Activated CD4-positive, alpha-beta T cell treated with anti-CD3 and anti-CD28 coated beads for 36 hours (primary cell): ENCODE measurements around the gene TMEM132D. TPM values are rescaled to one million over a fixed set of nuclear protein-coding genes. Genes with fewer than 3 reads are reported as not detected.

ENCODE experiments used
- ATAC-seq: fragments of 200-7000 bp; cut with Tn5 transposase; one replicate; pipeline ENCODE4 v1.10.0; 2021; ENCODE audit warnings: mild to moderate bottlenecking, moderate library complexity
- CTCF ChIA-PET: fragments of 350-600 bp; sonication (Branson Sonifier 250); formaldehyde crosslinking; loops from one replicate; lab custom pipeline; 2021; ENCODE audit warnings: antibody characterized with exemption; lab: Charles Lee
- POLR2A ChIA-PET: fragments of 350-600 bp; sonication (Branson Sonifier 250); formaldehyde crosslinking; loops from one replicate; lab custom pipeline; 2021; ENCODE audit warnings: antibody characterized with exemption, inconsistent platforms; lab: Charles Lee
- DNase-seq: peaks from one replicate; pipeline ENCODE4 v3.0.0-alpha.2; 2020
- H3K27ac Mint-ChIP-seq: one replicate; pipeline ENCODE4 v1.8.0; 2021; ENCODE audit warnings: mixed read lengths
- H3K27me3 Mint-ChIP-seq: one replicate; pipeline ENCODE4 v1.8.0; 2021; ENCODE audit warnings: mixed read lengths
- H3K36me3 Mint-ChIP-seq: one replicate; pipeline ENCODE4 v1.8.0; 2021; ENCODE audit warnings: low read depth, mixed read lengths
- H3K4me1 Mint-ChIP-seq: one replicate; pipeline ENCODE4 v1.8.0; 2021; ENCODE audit warnings: mixed read lengths
- H3K4me3 Mint-ChIP-seq: one replicate; pipeline ENCODE4 v1.8.0; 2021; ENCODE audit warnings: mild to moderate bottlenecking, moderate library complexity, mixed read lengths
- H3K9me3 Mint-ChIP-seq: one replicate; pipeline ENCODE4 v1.8.0; 2021; ENCODE audit warnings: low read depth, mixed read lengths
- intact Hi-C, 2 experiments: fragments of 100-400 bp; cut with DNase I in 1 of 2; cut with micrococcal nuclease in 1 of 2; formaldehyde crosslinking; loops; one replicate each; pipeline versions ENCODE4 v1.14.2 to v1.15.1; 2022 to 2024; cut with DNase I, micrococcal nuclease
- total RNA-seq, 2 experiments: library from RNA; stranded (reverse); gene quantifications; one replicate each; pipeline ENCODE4 v1.2.3, GENCODE V29; 2021

TMEM132D gene
- total RNA-seq, 2 experiments from 2014 or later, result not detected

DNA sequence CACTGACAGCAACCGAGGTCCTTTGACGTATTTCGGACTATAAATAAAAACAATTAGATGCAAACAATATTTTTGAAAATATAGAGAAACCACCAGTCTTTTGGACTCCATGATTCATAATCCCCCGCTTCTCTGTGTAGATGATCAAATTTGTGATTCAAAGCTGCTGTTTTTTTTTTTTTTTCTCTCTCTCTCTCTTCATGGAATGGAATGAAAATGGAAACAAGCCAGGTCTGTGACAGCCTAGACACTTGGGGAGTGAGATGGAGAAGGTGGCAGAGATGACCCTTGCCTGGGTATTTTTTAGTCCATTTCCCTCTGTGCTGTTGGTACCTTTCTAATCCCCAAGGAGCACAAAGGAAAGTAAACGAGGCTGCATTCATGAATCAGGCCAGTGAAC, 802.0 kb downstream of the TMEM132D start:
- Mint-ChIP-seq H3K9me3 (no peaks in the 10 kb centered on the region), H3K27me3 (peaks cover 3% of the 10 kb centered on the region), H3K4me3 (no peak overlapping the region), H3K27ac (no peak overlapping the region), H3K4me1 (no peaks in the 10 kb centered on the region), H3K36me3 (no peaks in the 10 kb centered on the region)
- POLR2A ChIA-PET, result no interaction called here
- intact Hi-C loops, result no loop called here
- DNase-seq, result no peak
- CTCF ChIA-PET, result no interaction called here
- no peak for ATAC-seq

DNA sequence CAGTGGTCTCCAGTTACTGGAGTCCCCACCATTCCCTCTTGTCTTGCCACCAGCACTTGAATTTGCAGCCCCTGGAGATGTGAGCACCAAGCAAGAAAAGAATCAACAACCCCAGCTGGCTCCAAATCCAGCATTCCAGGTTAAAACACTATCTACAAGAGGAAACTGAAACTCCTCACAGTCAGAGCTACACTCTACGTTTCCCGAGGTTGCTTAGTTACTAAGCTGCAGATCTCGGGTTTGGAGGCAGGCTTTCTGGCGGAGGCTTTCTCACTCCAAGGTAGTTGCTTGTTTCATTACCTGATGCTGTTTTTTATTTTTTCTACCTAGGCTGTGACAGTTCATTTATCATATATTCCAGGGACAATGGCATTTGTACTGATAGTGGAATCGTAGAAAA, 802.4 kb downstream of the TMEM132D start:
- H3K36me3 Mint-ChIP-seq, result no peaks in the 10 kb centered on the region
- ChIA-PET CTCF (no interaction called here), POLR2A (no interaction called here)
- no peak for ATAC-seq
- H3K27ac Mint-ChIP-seq, result no peak overlapping the region
- peaks cover 3% of the 10 kb centered on the region for H3K27me3 Mint-ChIP-seq
- no peak overlapping the region for H3K4me3 Mint-ChIP-seq
- H3K4me1 Mint-ChIP-seq, result no peaks in the 10 kb centered on the region
- intact Hi-C loops, result no loop called here
- no peaks in the 10 kb centered on the region for H3K9me3 Mint-ChIP-seq
- no peak for DNase-seq

DNA sequence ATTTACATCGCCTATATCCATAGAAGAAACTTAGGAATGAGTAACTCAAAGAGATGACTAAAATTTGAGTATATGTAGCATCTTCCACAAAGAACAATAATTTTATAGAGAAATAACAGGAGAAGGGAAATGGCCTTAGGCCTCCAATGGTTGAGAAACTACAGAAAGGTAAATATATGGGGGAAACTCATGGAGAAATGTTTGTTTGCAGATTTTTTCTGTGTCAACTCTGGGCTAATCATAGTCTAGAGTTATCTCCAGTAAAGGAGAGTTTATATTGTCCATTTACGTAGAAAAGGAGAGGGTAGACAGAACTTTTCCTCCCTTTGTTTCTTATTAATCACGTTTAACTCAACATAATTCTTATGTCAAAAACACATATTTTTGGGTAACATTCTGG, 806.4 kb downstream of the TMEM132D start:
- Mint-ChIP-seq H3K27ac (no peak overlapping the region), H3K36me3 (no peaks in the 10 kb centered on the region), H3K4me1 (no peaks in the 10 kb centered on the region), H3K9me3 (peaks cover 7% of the 10 kb centered on the region), H3K27me3 (peaks cover 3% of the 10 kb centered on the region), H3K4me3 (no peak overlapping the region)
- CTCF ChIA-PET, result no interaction called here
- intact Hi-C loops, result no loop called here
- ATAC-seq (no peak), DNase-seq (no peak)
- POLR2A ChIA-PET, result no interaction called here

DNA sequence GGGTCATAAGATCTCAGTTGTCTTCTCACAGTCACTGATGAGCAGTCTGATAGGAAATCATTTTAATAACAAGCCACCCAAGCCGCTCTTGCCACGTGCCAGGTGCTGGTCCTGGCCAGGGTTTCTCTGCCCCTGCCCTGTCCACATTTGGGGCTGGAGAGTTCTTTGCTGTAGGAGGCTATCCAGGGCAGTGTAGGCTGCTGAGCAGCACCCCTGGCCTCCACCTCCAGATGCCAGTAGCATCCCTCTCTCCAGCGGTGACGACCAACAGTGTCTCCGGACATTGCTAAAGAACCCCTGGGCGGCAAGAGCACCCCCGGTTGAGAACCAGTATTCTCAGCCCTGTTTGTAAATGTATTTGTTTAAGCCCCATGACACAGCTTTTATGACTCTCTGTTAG, 806.9 kb downstream of the TMEM132D start:
- POLR2A ChIA-PET, result no interaction called here
- Mint-ChIP-seq H3K4me1 (no peaks in the 10 kb centered on the region), H3K9me3 (peaks cover 7% of the 10 kb centered on the region), H3K4me3 (no peak overlapping the region), H3K27ac (no peak overlapping the region), H3K27me3 (no peaks in the 10 kb centered on the region), H3K36me3 (no peaks in the 10 kb centered on the region)
- ATAC-seq (no peak), DNase-seq (no peak)
- CTCF ChIA-PET, result no interaction called here
- intact Hi-C loops, result no loop called here

DNA sequence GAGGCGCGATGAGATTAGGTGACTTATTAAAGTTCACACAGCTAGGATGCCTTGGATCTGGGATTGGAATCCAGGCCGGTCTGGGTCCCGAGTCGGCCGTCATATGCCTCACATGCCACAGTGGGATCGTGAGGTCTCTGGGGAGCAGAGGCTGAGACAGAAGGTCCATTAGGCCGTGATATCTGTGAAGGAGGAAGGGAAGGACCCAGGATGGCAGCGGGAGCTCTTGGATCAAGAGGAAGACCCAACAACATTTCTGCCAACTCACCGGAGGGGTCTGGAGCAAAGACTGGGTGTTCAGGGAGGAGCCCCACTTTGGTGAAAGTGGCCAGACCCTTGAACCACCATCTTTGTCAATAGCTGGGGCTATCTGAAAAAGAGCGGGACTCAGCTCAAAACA, 807.6 kb downstream of the TMEM132D start:
- Mint-ChIP-seq H3K27ac (no peak overlapping the region), H3K4me3 (no peak overlapping the region), H3K27me3 (no peaks in the 10 kb centered on the region), H3K36me3 (no peaks in the 10 kb centered on the region), H3K9me3 (peaks cover 7% of the 10 kb centered on the region), H3K4me1 (no peaks in the 10 kb centered on the region)
- ChIA-PET POLR2A (no interaction called here), CTCF (no interaction called here)
- intact Hi-C loops, result no loop called here
- DNase-seq (no peak), ATAC-seq (no peak)

DNA sequence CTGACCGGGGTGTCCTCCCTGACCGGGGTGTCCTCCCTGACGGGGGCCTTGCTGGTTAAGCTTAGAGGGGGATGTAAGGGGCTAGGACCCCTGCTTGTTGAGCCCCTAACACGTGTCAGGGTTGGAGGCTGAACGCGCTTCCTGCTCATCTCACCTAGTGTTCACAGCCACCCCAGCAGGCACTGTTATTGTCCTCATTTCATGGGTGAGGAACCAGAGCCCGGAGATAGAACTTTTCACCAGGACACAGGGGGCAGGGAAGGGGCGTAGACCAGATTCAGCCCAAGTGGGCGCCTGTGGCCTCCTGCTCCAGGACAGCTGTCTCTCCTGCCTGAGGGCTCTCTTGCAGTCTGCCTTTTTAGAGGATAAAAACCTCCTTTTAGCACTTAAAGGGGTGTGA, 814.2 kb downstream of the TMEM132D start:
- Mint-ChIP-seq H3K36me3 (no peaks in the 10 kb centered on the region), H3K9me3 (peaks cover 11% of the 10 kb centered on the region), H3K27me3 (no peaks in the 10 kb centered on the region), H3K4me3 (no peak overlapping the region), H3K4me1 (no peaks in the 10 kb centered on the region), H3K27ac (no peak overlapping the region)
- ChIA-PET CTCF (no interaction called here), POLR2A (no interaction called here)
- DNase-seq (no peak), ATAC-seq (no peak)
- intact Hi-C loops, result no loop called here

DNA sequence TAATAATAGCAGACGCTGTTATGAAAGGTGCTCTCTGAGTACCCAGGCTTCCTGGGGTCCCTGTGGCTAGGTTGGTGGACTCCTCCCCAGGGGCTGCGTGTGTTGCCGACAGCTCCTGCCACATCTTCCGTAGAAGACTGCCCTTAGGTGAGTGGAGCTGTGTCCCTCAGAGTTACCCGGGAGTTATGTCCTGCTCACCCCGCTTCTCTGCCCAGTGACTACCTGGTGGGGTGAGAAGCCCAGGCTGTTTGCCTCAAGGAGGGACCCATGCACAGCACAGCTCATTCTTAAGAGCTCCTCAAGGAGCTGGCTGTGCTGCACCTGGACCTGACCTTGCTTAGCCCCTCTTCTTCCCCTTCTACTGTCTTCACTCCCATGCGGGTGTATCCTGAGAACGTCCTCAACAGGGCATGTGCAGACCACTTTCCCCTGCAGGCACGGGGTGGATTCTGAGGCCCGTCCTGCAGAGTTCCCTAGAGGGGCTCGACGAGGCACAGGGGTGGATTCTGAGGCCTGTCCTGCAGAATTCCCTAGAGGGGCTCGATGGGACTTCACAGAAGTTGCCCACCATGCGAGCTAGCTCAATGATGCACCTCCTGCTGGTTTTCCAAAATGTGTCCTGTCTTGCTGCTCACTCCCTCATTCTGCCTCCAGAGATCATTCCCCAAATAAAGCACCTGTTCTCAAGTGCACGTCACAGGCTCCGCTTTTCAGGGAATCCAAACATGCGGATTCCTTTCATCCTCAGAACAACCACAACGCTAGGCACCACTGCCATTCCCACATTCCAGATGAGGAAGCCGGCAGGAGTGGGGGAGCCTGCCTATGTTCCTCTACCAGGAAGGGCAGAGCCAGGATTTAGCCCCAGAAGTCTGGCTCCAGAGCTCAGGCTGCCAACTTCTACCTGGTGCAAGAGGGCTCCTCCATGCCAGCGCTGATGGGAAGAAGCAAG, 818.7 kb downstream of the TMEM132D start:
- Mint-ChIP-seq H3K27ac (no peak overlapping the region), H3K9me3 (peaks cover 4% of the 10 kb centered on the region), H3K27me3 (no peaks in the 10 kb centered on the region), H3K4me3 (no peak overlapping the region), H3K36me3 (no peaks in the 10 kb centered on the region), H3K4me1 (no peaks in the 10 kb centered on the region)
- DNase-seq, result no peak
- POLR2A ChIA-PET, result no interaction called here
- intact Hi-C loops, result no loop called here
- no peak for ATAC-seq
- CTCF ChIA-PET, result no interaction called here

DNA sequence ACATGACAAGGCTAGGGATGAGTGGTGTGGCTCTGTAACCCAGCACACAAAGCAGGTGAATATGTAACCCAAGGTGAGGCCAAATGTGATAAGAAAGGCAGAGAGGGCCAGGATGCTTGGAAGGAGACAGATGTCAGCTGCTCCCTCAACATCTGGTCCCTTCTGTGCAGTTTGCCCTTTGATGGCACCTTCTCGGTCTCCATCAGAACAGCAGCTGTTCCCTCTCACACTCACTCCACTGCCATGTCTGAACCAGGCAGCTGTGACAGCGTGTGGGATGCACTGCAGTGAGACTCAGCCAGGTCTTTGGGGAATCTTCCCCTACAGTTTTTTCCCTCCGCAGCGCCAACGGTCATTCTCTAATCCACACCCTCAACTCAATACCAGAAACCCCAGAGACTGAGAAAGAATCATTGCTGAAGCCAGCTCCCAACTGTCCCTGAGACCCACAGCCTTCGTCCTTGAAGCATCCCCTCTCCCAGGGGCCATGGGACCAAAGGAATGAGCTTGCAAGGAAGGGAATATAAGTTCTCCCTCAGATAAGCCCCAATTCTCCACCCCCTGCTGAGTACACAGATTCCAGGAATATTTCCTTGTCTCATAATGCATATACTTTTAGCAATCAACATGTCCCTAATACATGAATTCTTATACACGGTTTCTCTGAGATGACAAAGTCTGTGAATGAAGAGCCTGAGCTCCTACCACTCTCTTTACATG, 820.5 kb downstream of the TMEM132D start:
- Mint-ChIP-seq H3K9me3 (no peaks in the 10 kb centered on the region), H3K27ac (no peak overlapping the region), H3K4me1 (no peaks in the 10 kb centered on the region), H3K36me3 (no peaks in the 10 kb centered on the region), H3K4me3 (no peak overlapping the region), H3K27me3 (no peaks in the 10 kb centered on the region)
- ATAC-seq, result no peak
- intact Hi-C loops, result no loop called here
- POLR2A ChIA-PET, result no interaction called here
- no peak for DNase-seq
- CTCF ChIA-PET, result interaction anchor here (0.5 to 0.7 kb wide), 2 partner anchors 256 to 439 kb away, joined by 3 read pairs; no protein-coding TSS in a partner anchor

DNA sequence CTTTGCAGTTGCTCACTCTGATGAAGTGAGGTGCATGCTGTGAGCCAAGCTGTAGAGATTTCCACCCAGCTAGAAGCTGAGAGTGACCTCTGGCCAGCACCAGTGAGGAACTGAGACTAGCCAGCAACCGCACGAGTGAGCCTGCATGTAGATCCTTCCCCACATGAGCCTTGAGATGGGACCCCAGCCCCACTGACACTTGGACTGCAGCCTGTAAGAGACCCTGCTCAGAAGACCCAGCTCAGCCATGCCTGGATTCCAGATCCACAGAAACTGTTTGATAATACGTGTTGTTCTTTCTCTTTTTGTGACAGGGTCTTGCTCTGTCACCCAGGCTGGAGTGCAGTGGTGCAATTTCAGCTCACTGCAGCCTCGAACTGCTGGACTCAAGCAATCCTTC, 821.4 kb downstream of the TMEM132D start:
- CTCF ChIA-PET, result no interaction called here

DNA sequence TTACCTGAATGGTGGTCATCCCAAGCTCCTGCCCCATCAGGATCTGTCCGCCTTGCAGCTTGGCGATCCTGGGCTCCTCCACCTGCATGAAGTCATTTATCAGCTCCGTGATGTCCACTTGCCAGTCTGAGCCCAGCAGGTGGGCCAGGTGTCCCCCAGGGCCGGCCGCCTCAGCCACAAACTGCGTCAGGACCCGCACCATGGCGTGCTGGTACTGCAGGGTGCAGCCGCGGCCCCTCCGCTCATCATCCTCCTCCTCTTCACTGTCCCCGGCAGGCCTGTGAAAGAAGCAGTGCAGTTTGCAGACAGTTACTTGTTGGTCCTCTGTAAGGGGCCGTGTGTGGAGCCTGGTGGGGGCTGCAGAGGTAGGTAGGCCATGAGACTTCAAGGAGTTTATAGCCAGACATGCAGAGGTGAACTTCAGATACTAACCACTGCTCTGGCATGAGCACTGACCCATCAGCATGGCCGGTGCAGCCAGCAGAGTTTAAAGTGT, 822.0 kb downstream of the TMEM132D start:
- Mint-ChIP-seq H3K27ac (no peak overlapping the region), H3K4me3 (no peak overlapping the region), H3K27me3 (no peaks in the 10 kb centered on the region), H3K4me1 (no peaks in the 10 kb centered on the region), H3K9me3 (no peaks in the 10 kb centered on the region), H3K36me3 (no peaks in the 10 kb centered on the region)
- POLR2A ChIA-PET, result no interaction called here
- CTCF ChIA-PET, result no interaction called here
- no peak for ATAC-seq
- DNase-seq, result no peak
- intact Hi-C loops, result no loop called here

More for the DNA sequence above, 821.4 kb downstream of the TMEM132D start:
- H3K4me3 Mint-ChIP-seq, result no peak overlapping the region
- no peaks in the 10 kb centered on the region for H3K36me3 Mint-ChIP-seq
- intact Hi-C loops, result no loop called here
- H3K9me3 Mint-ChIP-seq, result no peaks in the 10 kb centered on the region
- ATAC-seq (no peak), DNase-seq (no peak)
- POLR2A ChIA-PET, result no interaction called here
- H3K27me3 Mint-ChIP-seq, result no peaks in the 10 kb centered on the region
- no peaks in the 10 kb centered on the region for H3K4me1 Mint-ChIP-seq
- no peak overlapping the region for H3K27ac Mint-ChIP-seq

DNA sequence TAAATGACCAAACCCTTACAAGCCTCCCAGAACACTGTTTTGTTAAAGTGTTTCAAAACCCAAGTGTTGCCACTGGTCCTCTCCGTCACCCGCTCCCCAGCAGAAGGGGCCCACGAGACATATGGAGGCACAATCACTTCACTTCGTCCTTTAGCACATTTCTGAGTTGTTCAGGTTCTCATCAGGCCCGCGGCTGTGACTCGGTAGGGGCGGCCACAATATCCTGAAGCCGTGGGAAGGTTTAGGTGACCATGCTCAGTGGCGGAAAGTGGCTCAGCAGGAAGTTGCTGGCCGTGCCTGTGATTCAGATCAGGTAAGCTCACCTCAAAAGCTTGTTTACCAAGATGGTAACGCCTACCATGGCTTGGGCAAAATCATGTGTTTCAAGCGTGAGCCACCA, 823.0 kb downstream of the TMEM132D start:
- intact Hi-C loops, result no loop called here

DNA sequence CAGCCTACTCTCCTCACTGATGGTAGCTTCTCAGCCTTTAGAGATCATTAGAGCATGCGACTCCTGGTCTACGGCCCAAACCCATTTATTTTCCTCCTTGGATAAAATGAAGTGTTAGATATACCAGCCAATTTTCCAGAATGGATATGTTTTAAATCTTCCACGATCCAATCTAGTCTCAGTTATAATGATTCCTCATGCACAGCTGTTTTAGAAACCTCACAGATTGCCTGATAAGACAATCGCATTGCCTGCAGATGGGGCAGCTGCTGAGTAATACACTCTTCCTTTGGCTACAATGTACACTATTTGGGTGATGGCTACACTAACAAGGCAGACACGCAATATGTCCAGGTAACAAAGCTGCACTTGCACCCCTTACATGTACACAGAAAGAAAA, 823.4 kb downstream of the TMEM132D start:
- intact Hi-C loops, result no loop called here
- ATAC-seq (no peak), DNase-seq (no peak)
- Mint-ChIP-seq H3K27ac (no peak overlapping the region), H3K9me3 (no peaks in the 10 kb centered on the region), H3K4me1 (no peaks in the 10 kb centered on the region), H3K36me3 (no peaks in the 10 kb centered on the region), H3K4me3 (no peak overlapping the region), H3K27me3 (no peaks in the 10 kb centered on the region)
- POLR2A ChIA-PET, result no interaction called here
- CTCF ChIA-PET, result no interaction called here

More for the DNA sequence above, 823.0 kb downstream of the TMEM132D start:
- Mint-ChIP-seq H3K36me3 (no peaks in the 10 kb centered on the region), H3K4me3 (no peak overlapping the region), H3K4me1 (no peaks in the 10 kb centered on the region), H3K27ac (no peak overlapping the region), H3K27me3 (no peaks in the 10 kb centered on the region), H3K9me3 (no peaks in the 10 kb centered on the region)
- CTCF ChIA-PET, result no interaction called here
- POLR2A ChIA-PET, result no interaction called here
- no peak for DNase-seq
- no peak for ATAC-seq
